RWPE1 (cell line): ENCODE results near the gene CNNM1.
A peak's percentile ranks its signal among the peaks of the same experiment; 100 is the strongest.

Experiments
- CTCF ChIA-PET: fragments of 350-600 bp; sonication (Branson Sonifier 250); formaldehyde crosslinking; extraction: SDS; loops from one replicate; lab custom pipeline; 2021; lab: Yijun Ruan, JAX
- POLR2A ChIA-PET: fragments of 400-600 bp; formaldehyde crosslinking; extraction: SDS; loops from one replicate; lab custom pipeline; 2020; ENCODE audit warnings: antibody characterized with exemption; ENCODE audit not compliant: low non-redundant PET; lab: Yijun Ruan, JAX
- DNase-seq: peaks from one replicate; pipeline ENCODE4 v3.0.0; 2012; ENCODE audit warnings: low spot score
- H3K27ac ChIP-seq: fragments of 450-650 bp; 2 replicates; pipeline ENCODE4 v1.5.1; 2017
- CTCF ChIP-seq: fragments of 450-650 bp; conservative IDR thresholded peaks from 2 replicates; pipeline ENCODE4 v1.5.1; 2017; ENCODE audit warnings: low read depth, mild to moderate bottlenecking

The CNNM1 gene

GRCh38 chr10:99369126-99369525, 40.0 kb downstream of the CNNM1 start:
- CTCF ChIA-PET, result interaction anchor here (1.1 kb wide), 1 partner anchor 1328 kb away, joined by 3 read pairs; no protein-coding TSS in a partner anchor
- POLR2A ChIA-PET, result no interaction called here

GRCh38 chr10:99369551-99369950, 40.4 kb downstream of the CNNM1 start:
- H3K27ac ChIP-seq, result no peak overlapping the region
- TF ChIP-seq CTCF, result no peak
- DNase-seq, result no peak
- POLR2A ChIA-PET, result no interaction called here
- CTCF ChIA-PET, result interaction anchor here (0.6 to 1.1 kb wide), 2 partner anchors 944 to 1328 kb away, joined by 3 read pairs; no protein-coding TSS in a partner anchor

More at GRCh38 chr10:99369126-99369525, 40.0 kb downstream of the CNNM1 start:
- no peak for DNase-seq
- no peak overlapping the region for H3K27ac ChIP-seq
- no peak for TF ChIP-seq CTCF

- DNase-seq, result peak; percentile 33
- CTCF ChIA-PET, result interaction anchor here (0.5 to 0.9 kb wide), 2 partner anchors 21 to 45 kb away, joined by 3 read pairs; no protein-coding TSS in a partner anchor
- H3K27ac ChIP-seq, result no peak overlapping the region
- POLR2A ChIA-PET, result no interaction called here
- no peak for TF ChIP-seq CTCF
These were observed 41.8 kb downstream of the CNNM1 start for GRCh38 chr10:99370993-99371392.

GRCh38 chr10:99372546-99373271, 43.6 kb downstream of the CNNM1 start:
- no peak for TF ChIP-seq CTCF
- CTCF ChIA-PET, result no interaction called here
- no peak for DNase-seq

GRCh38 chr10:99374526-99374925, 45.4 kb downstream of the CNNM1 start:
- POLR2A ChIA-PET, result no interaction called here
- no peak for DNase-seq
- H3K27ac ChIP-seq, result no peak overlapping the region
- TF ChIP-seq CTCF, result no peak
- CTCF ChIA-PET, result no interaction called here

More at GRCh38 chr10:99372546-99373271, 43.6 kb downstream of the CNNM1 start:
- H3K27ac ChIP-seq, result no peak overlapping the region
- POLR2A ChIA-PET, result no interaction called here

- TF ChIP-seq CTCF, result no peak
- POLR2A ChIA-PET, result no interaction called here
- CTCF ChIA-PET, result no interaction called here
- no peak overlapping the region for H3K27ac ChIP-seq
- no peak for DNase-seq
These were observed 45.8 kb downstream of the CNNM1 start for GRCh38 chr10:99374972-99375371.
